ENCODE results near the gene KRT28. TPM values are rescaled to one million over a fixed set of nuclear protein-coding genes. Genes with fewer than 3 reads are reported as not detected.

The KRT28 gene
- polyA plus RNA-seq, 1 donor (not counting 4 experiments of a cell fraction or from before 2014, with no cell fraction given): not detected

DNA sequence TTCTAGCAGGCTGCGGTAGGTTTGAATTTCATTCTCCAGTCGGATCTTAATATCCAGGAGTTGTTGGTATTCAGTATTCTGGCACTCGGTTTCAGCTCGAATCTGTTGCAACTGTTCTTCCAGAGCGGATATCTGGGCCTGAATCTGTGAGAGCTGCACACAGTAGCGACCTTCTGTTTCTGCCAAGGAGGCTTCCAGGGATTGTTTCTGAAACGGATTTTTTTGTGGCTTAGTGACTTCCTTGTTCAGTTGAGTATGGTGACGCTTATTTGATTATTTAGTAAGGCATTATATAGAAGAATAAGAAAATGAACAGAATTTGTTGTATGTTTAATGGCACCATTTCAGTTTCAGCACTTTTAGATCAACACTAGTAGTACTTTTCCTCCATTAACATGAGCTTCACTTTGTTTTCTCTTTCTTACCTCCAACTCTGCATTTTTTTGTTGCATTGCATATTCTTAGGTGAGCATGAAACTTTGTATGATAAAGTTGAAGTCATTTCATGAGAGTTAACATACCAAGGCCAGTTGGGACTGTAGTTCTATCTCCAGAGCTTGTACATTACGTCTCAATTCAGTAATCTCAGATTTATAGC, 19.9 kb upstream of the KRT28 start:
- no peak for TF ChIP-seq EZH2 (IDR thresholded peaks at IDR 0.05; ENCODE audit: low read length)
- TF ChIP-seq, protein P1, sequence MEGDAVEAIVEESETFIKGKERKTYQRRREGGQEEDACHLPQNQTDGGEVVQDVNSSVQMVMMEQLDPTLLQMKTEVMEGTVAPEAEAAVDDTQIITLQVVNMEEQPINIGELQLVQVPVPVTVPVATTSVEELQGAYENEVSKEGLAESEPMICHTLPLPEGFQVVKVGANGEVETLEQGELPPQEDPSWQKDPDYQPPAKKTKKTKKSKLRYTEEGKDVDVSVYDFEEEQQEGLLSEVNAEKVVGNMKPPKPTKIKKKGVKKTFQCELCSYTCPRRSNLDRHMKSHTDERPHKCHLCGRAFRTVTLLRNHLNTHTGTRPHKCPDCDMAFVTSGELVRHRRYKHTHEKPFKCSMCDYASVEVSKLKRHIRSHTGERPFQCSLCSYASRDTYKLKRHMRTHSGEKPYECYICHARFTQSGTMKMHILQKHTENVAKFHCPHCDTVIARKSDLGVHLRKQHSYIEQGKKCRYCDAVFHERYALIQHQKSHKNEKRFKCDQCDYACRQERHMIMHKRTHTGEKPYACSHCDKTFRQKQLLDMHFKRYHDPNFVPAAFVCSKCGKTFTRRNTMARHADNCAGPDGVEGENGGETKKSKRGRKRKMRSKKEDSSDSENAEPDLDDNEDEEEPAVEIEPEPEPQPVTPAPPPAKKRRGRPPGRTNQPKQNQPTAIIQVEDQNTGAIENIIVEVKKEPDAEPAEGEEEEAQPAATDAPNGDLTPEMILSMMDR (optimal IDR thresholded peaks at IDR 0.05 in 1 of 3, IDR thresholded peaks at IDR 0.05 in 1 of 3, conservative IDR thresholded peaks at IDR 0.05 in 1 of 3; ENCODE audit: extremely low read depth in 1 of 3, insufficient read depth in 2 of 3, low read length in 3 of 3): no peak
- Histone ChIP-seq H3K36me3 (ENCODE audit: control insufficient read depth in 2 of 2, extremely low read depth in 1 of 2, insufficient read depth in 2 of 2, low read length in 2 of 2) (peaks cover 4 to 8% of the 10 kb centered on the region in 2 experiments), H3K79me2 (ENCODE audit: control insufficient read depth, insufficient read depth, low read length) (peaks cover 12% of the 10 kb centered on the region), H2AFZ (ENCODE audit: control insufficient read depth, low read length) (peak overlapping the region; percentile 72), H3K4me1 (ENCODE audit: control insufficient read depth, extremely low read depth, insufficient read depth, low read length) (peaks cover 17% of the 10 kb centered on the region), H3K9me1 (ENCODE audit: control insufficient read depth, extremely low read depth, insufficient read depth, low read length) (no peaks in the 10 kb centered on the region), H3K4me3 (ENCODE audit: control insufficient read depth in 2 of 3, extremely low read depth in 1 of 3, insufficient read depth in 2 of 3, low read depth in 1 of 3, low read length in 3 of 3) (peak overlapping the region; percentile 61 to 88 (median 68)), H3K4me2 (ENCODE audit: control insufficient read depth, extremely low read depth, insufficient read depth, low read depth, low read length) (peak overlapping the region; percentile 75), H3K27ac (ENCODE audit: control insufficient read depth, insufficient read depth, low read length) (peak overlapping the region; percentile 60), H3K27me3 (ENCODE audit: control insufficient read depth, extremely low read depth, insufficient read depth, low read length) (no peaks in the 10 kb centered on the region), H3K9ac (ENCODE audit: control insufficient read depth, extremely low read depth, insufficient read depth, low read length) (peak overlapping the region; percentile 74), H3K9me3 (ENCODE audit: control insufficient read depth, low read depth, low read length) (no peaks in the 10 kb centered on the region), H4K20me1 (ENCODE audit: control insufficient read depth, extremely low read depth, insufficient read depth, low read length) (no peaks in the 10 kb centered on the region)
- dilution Hi-C loops (cut with MboI; ENCODE audit: extremely low pct_ligation_motif_present, low sequenced_read_pairs): no loop called here
- FAIRE-seq (no peak), DNase-seq (ENCODE audit: low read depth, low spot score) (no peak)

DNA sequence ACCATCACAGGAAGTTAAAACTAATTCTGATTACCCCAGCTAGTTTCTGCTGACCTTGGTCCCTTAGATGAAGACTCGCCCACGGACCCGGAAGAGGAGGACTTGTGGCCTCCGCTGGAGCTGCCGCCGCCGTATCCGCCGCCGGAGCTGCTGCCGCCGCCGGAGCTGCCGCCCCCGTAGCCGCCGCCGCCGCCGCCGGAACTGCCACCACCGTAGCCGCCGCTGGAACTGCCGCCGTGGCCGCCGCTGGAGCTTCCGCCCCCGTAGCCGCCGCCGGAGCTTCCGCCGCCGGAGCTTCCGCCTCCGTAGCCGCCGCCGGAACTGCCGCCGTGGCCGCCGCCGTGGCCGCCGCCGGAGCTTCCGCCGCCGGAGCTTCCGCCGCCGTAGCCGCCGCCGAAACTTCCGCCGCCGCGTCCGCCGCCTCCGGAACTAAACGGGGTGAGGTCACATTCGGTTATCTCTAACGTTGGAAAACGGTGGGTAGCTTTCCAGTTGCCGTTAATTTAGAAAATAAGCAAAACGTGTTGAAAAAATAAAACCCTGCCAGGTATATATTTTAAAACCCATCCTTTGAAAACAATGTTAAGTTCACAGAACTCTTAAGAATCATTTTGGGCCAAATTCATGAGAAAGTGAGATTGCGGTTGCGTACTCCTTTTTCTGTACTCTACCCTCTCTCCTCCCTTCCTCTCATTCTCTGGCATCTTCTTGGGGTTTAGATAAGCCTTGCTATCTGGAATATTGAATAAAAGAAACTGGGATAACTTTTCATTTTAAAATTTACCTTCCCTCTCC, 19.2 kb upstream of the KRT28 start:
- Histone ChIP-seq H3K4me1 (ENCODE audit: control insufficient read depth, extremely low read depth, insufficient read depth, low read length) (peaks cover 13% of the 10 kb centered on the region), H3K27ac (ENCODE audit: control insufficient read depth, insufficient read depth, low read length) (peak overlapping the region; percentile 60), H3K9me1 (ENCODE audit: control insufficient read depth, extremely low read depth, insufficient read depth, low read length) (no peaks in the 10 kb centered on the region), H3K4me2 (ENCODE audit: control insufficient read depth, extremely low read depth, insufficient read depth, low read depth, low read length) (peak overlapping the region; percentile 90), H3K79me2 (ENCODE audit: control insufficient read depth, insufficient read depth, low read length) (peaks cover 12% of the 10 kb centered on the region), H3K9ac (ENCODE audit: control insufficient read depth, extremely low read depth, insufficient read depth, low read length) (peak overlapping the region; percentile 74), H3K36me3 (ENCODE audit: control insufficient read depth in 2 of 2, extremely low read depth in 1 of 2, insufficient read depth in 2 of 2, low read length in 2 of 2) (peaks cover 4 to 8% of the 10 kb centered on the region in 2 experiments), H3K27me3 (ENCODE audit: control insufficient read depth, extremely low read depth, insufficient read depth, low read length) (no peaks in the 10 kb centered on the region), H2AFZ (ENCODE audit: control insufficient read depth, low read length) (peak overlapping the region; percentile 72), H3K4me3 (ENCODE audit: control insufficient read depth in 2 of 3, extremely low read depth in 1 of 3, insufficient read depth in 2 of 3, low read depth in 1 of 3, low read length in 3 of 3) (peak overlapping the region; percentile 61 to 88 (median 82)), H3K9me3 (ENCODE audit: control insufficient read depth, low read depth, low read length) (no peaks in the 10 kb centered on the region), H4K20me1 (ENCODE audit: control insufficient read depth, extremely low read depth, insufficient read depth, low read length) (no peaks in the 10 kb centered on the region)
- dilution Hi-C loops (cut with MboI; ENCODE audit: extremely low pct_ligation_motif_present, low sequenced_read_pairs): no loop called here
- FAIRE-seq (no peak), DNase-seq (ENCODE audit: low read depth, low spot score) (no peak)
- TF ChIP-seq, protein P1 (optimal IDR thresholded peaks at IDR 0.05 in 1 of 3, IDR thresholded peaks at IDR 0.05 in 1 of 3, conservative IDR thresholded peaks at IDR 0.05 in 1 of 3; ENCODE audit: extremely low read depth in 1 of 3, insufficient read depth in 2 of 3, low read length in 3 of 3): no peak
- TF ChIP-seq EZH2 (IDR thresholded peaks at IDR 0.05; ENCODE audit: low read length): no peak

All from keratinocyte (primary cell).